Measurements from ENCODE around the gene RIMBP3C.

DNA sequence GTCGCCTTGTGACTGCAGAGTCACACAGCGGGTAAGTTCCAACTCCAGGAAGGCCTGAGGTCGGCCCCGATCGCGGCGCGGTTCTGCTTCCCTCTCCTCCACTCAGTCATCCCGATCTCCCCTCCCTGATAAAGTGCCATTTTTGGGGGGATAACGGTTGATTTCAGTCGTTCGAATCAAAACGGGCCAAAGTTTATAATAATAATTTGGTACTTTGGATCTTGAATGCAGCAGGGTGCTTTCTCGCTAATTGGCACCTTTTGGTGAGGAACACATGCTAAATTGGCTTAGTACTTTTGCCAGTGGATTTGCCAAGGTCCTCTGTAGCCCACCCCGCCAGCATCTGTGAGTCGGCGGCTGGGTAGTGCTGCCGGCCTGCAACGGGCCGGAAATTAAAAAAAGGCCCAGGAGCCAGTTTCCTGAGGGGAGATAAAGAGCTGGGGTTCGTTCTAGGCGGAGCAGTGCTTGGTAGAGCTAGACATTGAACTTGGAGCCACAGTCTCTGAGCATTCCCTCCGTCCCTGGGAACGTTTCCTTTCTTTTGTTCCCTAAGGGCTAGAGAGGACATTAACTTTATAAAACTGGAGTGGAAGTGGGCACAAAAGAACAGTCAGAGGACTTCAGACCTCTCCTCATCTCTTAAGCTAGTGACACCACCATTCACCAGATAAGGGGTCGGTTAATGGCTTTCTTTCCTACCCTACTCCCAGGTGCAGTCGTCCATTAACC is 17.2 kb upstream of the RIMBP3C start:
- TF ChIP-seq, protein P1, sequence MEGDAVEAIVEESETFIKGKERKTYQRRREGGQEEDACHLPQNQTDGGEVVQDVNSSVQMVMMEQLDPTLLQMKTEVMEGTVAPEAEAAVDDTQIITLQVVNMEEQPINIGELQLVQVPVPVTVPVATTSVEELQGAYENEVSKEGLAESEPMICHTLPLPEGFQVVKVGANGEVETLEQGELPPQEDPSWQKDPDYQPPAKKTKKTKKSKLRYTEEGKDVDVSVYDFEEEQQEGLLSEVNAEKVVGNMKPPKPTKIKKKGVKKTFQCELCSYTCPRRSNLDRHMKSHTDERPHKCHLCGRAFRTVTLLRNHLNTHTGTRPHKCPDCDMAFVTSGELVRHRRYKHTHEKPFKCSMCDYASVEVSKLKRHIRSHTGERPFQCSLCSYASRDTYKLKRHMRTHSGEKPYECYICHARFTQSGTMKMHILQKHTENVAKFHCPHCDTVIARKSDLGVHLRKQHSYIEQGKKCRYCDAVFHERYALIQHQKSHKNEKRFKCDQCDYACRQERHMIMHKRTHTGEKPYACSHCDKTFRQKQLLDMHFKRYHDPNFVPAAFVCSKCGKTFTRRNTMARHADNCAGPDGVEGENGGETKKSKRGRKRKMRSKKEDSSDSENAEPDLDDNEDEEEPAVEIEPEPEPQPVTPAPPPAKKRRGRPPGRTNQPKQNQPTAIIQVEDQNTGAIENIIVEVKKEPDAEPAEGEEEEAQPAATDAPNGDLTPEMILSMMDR (conservative IDR thresholded peaks at IDR 0.05), result no peak
- no peak for TF ChIP-seq EZH2 (IDR thresholded peaks at IDR 0.05; ENCODE audit: low read depth)

All from PC-9 (cell line).